Uterus (tissue), 4 donors: ENCODE results near the gene ETV1. TPM values are rescaled to one million over a fixed set of nuclear protein-coding genes. Genes with fewer than 3 reads are reported as not detected.

Experiments
- DNase-seq, 2 donors: peaks; one replicate each; pipeline ENCODE4 v3.0.0-alpha.2; 2019 to 2020
- H3K27ac ChIP-seq, 2 donors: fragments of 200-600 bp; sonication (generic); 1 replicate in 1 of 2; 2 replicates in 1 of 2; pipeline ENCODE4 v1.5.1; 2016 to 2018
- H3K27me3 ChIP-seq, 2 donors: fragments of 200-600 bp; sonication (generic); one replicate each; pipeline ENCODE4 v1.5.1; 2018 to 2019; ENCODE audit warnings: control low read depth in 1 of 2
- H3K36me3 ChIP-seq, 2 donors: fragments of 200-600 bp; sonication (generic); one replicate each; pipeline ENCODE4 v1.5.1; 2019; ENCODE audit warnings: control low read depth in 1 of 2
- H3K4me1 ChIP-seq, 2 donors: fragments of 200-600 bp; sonication (generic); one replicate each; pipeline ENCODE4 v1.5.1; 2018 to 2019; ENCODE audit warnings: control low read depth in 1 of 2
- H3K4me3 ChIP-seq, 2 donors: fragments of 200-600 bp; sonication (generic); 1 replicate in 1 of 2; 2 replicates in 1 of 2; pipeline ENCODE4 v1.5.1; 2018 to 2019; ENCODE audit warnings: mild to moderate bottlenecking in 1 of 2
- H3K9me3 ChIP-seq, 2 donors: fragments of 200-600 bp; sonication (generic); one replicate each; pipeline ENCODE4 v1.5.1; 2019; ENCODE audit warnings: control low read depth in 1 of 2
- CTCF ChIP-seq, 4 experiments: fragments of 200-600 bp in 2 of 4; fragments of 450-650 bp in 2 of 4; sonication (generic) in 2 of 4; IDR thresholded peaks; one replicate each; pipeline ENCODE4 v1.5.1; 2016 to 2019; ENCODE audit warnings: antibody characterized with exemption in 4 of 4, mild to moderate bottlenecking in 2 of 4, moderate library complexity in 1 of 4
- POLR2A ChIP-seq, 2 donors: fragments of 450-650 bp; IDR thresholded peaks; one replicate each; pipeline ENCODE4 v1.6.1; 2016; ENCODE audit warnings: antibody characterized with exemption in 2 of 2, mild to moderate bottlenecking in 1 of 2, moderate library complexity in 1 of 2
- intact Hi-C: fragments of 100-400 bp; cut with DNase I; formaldehyde crosslinking; loops from one replicate; pipeline ENCODE4 v1.15.1; 2023; ENCODE audit warnings: low total_unique reads
- total RNA-seq, 4 donors: library from RNA; depleted of rRNA in 3 of 4; stranded (reverse); fragments of >200 nt in 3 of 4; gene quantifications; one replicate each; pipeline versions ENCODE4 v1.1.0 to v1.2.4, GENCODE V29; 2014 to 2023
- donor health status: DM: yes; HTN: yes; CAD: no.

Gene ETV1
- total RNA-seq, 4 donors from 2014 or later = 1.5 to 35.3 (median 5.2) TPM

GRCh38 chr7:14001139-14001538 lies 11.7 kb upstream of the ETV1 start:
- no peaks in the 10 kb centered on the region for H3K36me3 ChIP-seq
- H3K27ac ChIP-seq = no peak overlapping the region
- no peaks in the 10 kb centered on the region for H3K4me1 ChIP-seq
- no peak for DNase-seq
- TF ChIP-seq POLR2A (IDR thresholded peaks at IDR 0.05) (no peak), CTCF (IDR thresholded peaks at IDR 0.05) (no peak)
- H3K27me3 ChIP-seq = no peaks in the 10 kb centered on the region
- intact Hi-C loops = no loop called here
- no peak overlapping the region for H3K4me3 ChIP-seq
- H3K9me3 ChIP-seq = no peaks in the 10 kb centered on the region

- H3K27me3 ChIP-seq = no peaks in the 10 kb centered on the region
- intact Hi-C loops = no loop called here
- no peak for TF ChIP-seq CTCF (IDR thresholded peaks at IDR 0.05)
- TF ChIP-seq POLR2A (IDR thresholded peaks at IDR 0.05) = no peak
Measured at GRCh38 chr7:14000247-14000646, 10.8 kb upstream of the ETV1 start.

GRCh38 chr7:13998866-13999265 lies 9.4 kb upstream of the ETV1 start:
- no peak for TF ChIP-seq POLR2A (IDR thresholded peaks at IDR 0.05)
- no peak for TF ChIP-seq CTCF (IDR thresholded peaks at IDR 0.05)
- no peak for DNase-seq
- Histone ChIP-seq H3K27me3 (no peaks in the 10 kb centered on the region), H3K36me3 (no peaks in the 10 kb centered on the region), H3K4me1 (no peaks in the 10 kb centered on the region), H3K27ac (no peak overlapping the region), H3K4me3 (no peak overlapping the region), H3K9me3 (no peaks in the 10 kb centered on the region)
- intact Hi-C loops = no loop called here

More at GRCh38 chr7:14000247-14000646, 10.8 kb upstream of the ETV1 start:
- H3K9me3 ChIP-seq = no peaks in the 10 kb centered on the region
- H3K4me3 ChIP-seq = no peak overlapping the region
- DNase-seq = no peak
- H3K4me1 ChIP-seq = no peaks in the 10 kb centered on the region
- no peaks in the 10 kb centered on the region for H3K36me3 ChIP-seq
- H3K27ac ChIP-seq = no peak overlapping the region

- peak overlapping the region; percentile 86 to 93 for H3K27ac ChIP-seq
- intact Hi-C loops = no loop called here
Measured at GRCh38 chr7:13992596-13992964, 3.1 kb upstream of the ETV1 start.

More at GRCh38 chr7:13992596-13992964, 3.1 kb upstream of the ETV1 start:
- H3K4me3 ChIP-seq = no peak overlapping the region
- no peaks in the 10 kb centered on the region for H3K27me3 ChIP-seq
- TF ChIP-seq CTCF (IDR thresholded peaks at IDR 0.05) (no peak), POLR2A (IDR thresholded peaks at IDR 0.05) (no peak)
- DNase-seq = no peak
- H3K9me3 ChIP-seq = no peaks in the 10 kb centered on the region
- H3K36me3 ChIP-seq = no peaks in the 10 kb centered on the region
- H3K4me1 ChIP-seq = no peaks in the 10 kb centered on the region
